HT-29 (cell line): Measurements from ENCODE around the gene RHO. TPM values are rescaled to one million over a fixed set of nuclear protein-coding genes. Genes with fewer than 3 reads are reported as not detected.

Source experiments
- DNase-seq: peaks from one replicate; pipeline ENCODE4 v3.0.0-alpha.2; 2015; ENCODE audit warnings: low spot score
- total RNA-seq: library from RNA; depleted of rRNA; stranded (reverse); fragments of >200 nt; shearing (Covaris generic); gene quantifications from 2 replicates; pipeline ENCODE4 v1.2.3, GENCODE V29; 2014

Gene RHO
- total RNA-seq, 1 experiment from 2014 or later: not detected

GRCh38 chr3:129519896-129520715 lies 8.3 kb upstream of the RHO start:
- no peak for DNase-seq

GRCh38 chr3:129520960-129521359 lies 7.5 kb upstream of the RHO start:
- DNase-seq: no peak

- DNase-seq: no peak
Observed at GRCh38 chr3:129521611-129522010, 6.8 kb upstream of the RHO start.

GRCh38 chr3:129522953-129523352 lies 5.5 kb upstream of the RHO start:
- no peak for DNase-seq

- no peak for DNase-seq
Observed at GRCh38 chr3:129524081-129524480, 4.4 kb upstream of the RHO start.

GRCh38 chr3:129525341-129525968 lies 3.0 kb upstream of the RHO start:
- no peak for DNase-seq

- DNase-seq: no peak
Observed at GRCh38 chr3:129526121-129526900, 2.1 kb upstream of the RHO start.

- DNase-seq: no peak
Observed at GRCh38 chr3:129527262-129527661, 1.2 kb upstream of the RHO start.

- no peak for DNase-seq
Observed at GRCh38 chr3:129529436-129530210, 1.2 kb downstream of the RHO start.

GRCh38 chr3:129530251-129530791 lies 1.9 kb downstream of the RHO start:
- DNase-seq: no peak

- no peak for DNase-seq
Observed at GRCh38 chr3:129530821-129531220, 2.4 kb downstream of the RHO start.

GRCh38 chr3:129531699-129532098 lies 3.3 kb downstream of the RHO start:
- DNase-seq: no peak

- DNase-seq: no peak
Observed at GRCh38 chr3:129532261-129532660, 3.8 kb downstream of the RHO start.

- no peak for DNase-seq
Observed at GRCh38 chr3:129533406-129533805, 5.0 kb downstream of the RHO start.

GRCh38 chr3:129534428-129535027 lies 6.1 kb downstream of the RHO start:
- no peak for DNase-seq

GRCh38 chr3:129535075-129535474 lies 6.6 kb downstream of the RHO start:
- no peak for DNase-seq

- no peak for DNase-seq
Observed at GRCh38 chr3:129536374-129536667, 7.9 kb downstream of the RHO start.

GRCh38 chr3:129536804-129537203 lies 8.4 kb downstream of the RHO start:
- DNase-seq: no peak

- DNase-seq: no peak
Observed at GRCh38 chr3:129539206-129539605, 10.8 kb downstream of the RHO start.

- no peak for DNase-seq
Observed at GRCh38 chr3:129540776-129541516, 12.5 kb downstream of the RHO start.
